GM21528 (cell line): ENCODE measurements around the gene VPS13D.

Experiments used
- ATAC-seq: cut with Tn5 transposase; IDR thresholded peaks from one replicate; pipeline ENCODE4 v1.9.1; 2021; ENCODE audit warnings: mild to moderate bottlenecking, moderate library complexity; ENCODE audit not compliant: unreplicated experiment, low FRiP score

The VPS13D gene, protein sequence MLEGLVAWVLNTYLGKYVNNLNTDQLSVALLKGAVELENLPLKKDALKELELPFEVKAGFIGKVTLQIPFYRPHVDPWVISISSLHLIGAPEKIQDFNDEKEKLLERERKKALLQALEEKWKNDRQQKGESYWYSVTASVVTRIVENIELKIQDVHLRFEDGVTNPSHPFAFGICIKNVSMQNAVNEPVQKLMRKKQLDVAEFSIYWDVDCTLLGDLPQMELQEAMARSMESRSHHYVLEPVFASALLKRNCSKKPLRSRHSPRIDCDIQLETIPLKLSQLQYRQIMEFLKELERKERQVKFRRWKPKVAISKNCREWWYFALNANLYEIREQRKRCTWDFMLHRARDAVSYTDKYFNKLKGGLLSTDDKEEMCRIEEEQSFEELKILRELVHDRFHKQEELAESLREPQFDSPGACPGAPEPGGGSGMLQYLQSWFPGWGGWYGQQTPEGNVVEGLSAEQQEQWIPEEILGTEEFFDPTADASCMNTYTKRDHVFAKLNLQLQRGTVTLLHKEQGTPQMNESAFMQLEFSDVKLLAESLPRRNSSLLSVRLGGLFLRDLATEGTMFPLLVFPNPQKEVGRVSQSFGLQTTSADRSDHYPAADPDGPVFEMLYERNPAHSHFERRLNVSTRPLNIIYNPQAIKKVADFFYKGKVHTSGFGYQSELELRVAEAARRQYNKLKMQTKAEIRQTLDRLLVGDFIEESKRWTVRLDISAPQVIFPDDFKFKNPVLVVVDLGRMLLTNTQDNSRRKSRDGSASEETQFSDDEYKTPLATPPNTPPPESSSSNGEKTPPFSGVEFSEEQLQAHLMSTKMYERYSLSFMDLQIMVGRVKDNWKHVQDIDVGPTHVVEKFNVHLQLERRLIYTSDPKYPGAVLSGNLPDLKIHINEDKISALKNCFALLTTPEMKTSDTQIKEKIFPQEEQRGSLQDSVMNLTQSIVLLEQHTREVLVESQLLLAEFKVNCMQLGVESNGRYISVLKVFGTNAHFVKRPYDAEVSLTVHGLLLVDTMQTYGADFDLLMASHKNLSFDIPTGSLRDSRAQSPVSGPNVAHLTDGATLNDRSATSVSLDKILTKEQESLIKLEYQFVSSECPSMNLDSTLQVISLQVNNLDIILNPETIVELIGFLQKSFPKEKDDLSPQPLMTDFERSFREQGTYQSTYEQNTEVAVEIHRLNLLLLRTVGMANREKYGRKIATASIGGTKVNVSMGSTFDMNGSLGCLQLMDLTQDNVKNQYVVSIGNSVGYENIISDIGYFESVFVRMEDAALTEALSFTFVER (N-terminal part only)

GRCh38 chr1:12229835-12230548 is at the start of gene VPS13D:
TSS of gene VPS13D (plus strand) at chr1:12230030. CDS start at chr1:12234267, 4,237 bp downstream.
- ATAC-seq: peak; percentile 84

DNA sequence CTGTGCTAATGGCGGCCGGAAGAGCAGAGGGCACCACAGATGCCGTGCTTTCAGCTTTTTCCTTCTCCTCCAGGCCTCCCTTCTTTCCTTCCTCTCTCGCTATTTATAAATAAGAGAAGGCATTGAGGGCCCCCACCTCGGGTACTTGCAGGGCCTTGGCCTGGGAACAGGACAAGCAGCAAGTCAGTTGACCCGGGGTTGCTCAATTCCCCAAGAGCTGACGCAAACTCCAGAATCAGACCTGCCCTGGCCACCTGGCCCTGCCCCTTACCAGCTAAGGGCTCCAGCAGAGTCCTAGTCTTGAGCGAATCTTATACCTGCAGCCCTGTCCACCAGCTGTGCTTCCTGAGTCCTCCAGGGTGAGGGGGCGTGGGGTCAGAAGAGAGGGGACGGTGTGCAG is 49.5 kb upstream of the VPS13D start:
- ATAC-seq: no peak

DNA sequence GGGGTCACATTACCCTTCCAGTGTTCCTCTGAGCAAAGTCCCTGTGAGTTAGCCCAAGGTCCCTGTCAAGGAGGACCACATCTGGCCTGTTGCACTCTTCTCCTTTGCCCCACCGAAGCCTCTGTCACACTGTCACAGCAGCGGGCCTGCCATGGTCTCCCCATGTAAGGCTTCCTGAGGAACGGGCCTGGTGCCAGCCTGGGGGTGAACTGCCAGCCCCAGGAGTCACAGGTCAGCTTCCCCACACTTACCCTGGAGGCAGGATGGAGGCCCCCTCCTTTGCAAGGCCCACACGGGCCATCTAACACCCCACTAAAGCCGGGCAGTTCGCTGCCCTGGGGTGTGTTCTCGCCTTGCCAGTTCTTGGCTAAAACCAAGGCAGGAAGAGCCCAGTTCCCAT is 48.9 kb upstream of the VPS13D start:
- no peak for ATAC-seq

DNA sequence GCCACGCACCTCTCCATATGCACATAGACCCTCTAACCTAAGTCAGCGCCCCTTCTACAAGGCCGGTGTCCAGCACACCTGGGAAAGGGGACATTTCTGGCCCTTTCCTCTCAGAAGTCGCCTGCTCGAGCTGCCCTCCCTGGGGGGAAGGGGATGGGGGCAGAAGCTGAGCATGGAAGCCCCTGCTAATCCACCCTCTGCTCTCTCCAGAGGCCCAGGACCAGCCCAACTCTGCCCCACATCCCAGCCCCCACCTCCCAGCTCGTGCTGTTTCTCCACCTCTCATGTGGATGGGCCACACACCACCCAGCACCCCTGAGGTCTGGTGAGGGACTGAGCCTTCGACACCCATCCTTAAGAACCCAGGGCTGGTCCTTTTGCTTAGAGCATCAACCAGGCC is 48.3 kb upstream of the VPS13D start:
- ATAC-seq: no peak

DNA sequence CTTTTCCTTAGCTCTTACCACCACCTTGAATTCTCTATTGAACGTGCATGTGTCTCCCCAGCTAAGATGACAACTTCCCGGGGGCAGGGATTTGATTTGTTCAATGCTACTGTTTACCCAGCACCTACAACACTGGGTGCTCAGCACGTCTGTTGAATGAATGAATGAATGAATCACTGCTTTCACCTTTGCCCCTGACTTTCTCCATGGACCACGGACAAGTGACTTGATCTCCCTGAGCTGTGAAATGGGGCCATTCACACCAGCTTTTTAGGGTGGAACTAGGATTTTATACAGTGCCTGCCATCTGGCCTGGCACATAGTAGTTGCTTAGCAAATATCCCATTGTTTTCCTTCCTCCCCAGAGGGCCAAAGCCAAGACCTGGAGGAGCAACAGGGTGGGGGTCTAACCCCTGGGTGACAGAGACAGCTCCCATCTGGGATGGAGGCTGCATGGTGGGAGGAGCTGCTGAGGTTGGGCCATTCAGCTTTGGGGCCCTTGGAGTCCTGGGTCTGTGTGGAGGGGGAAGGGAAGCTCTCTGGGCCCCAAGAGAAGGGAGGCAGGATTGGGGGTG is 47.3 kb upstream of the VPS13D start:
- no peak for ATAC-seq

GRCh38 chr1:12183095-12183794 is 46.6 kb upstream of the VPS13D start:
- no peak for ATAC-seq

DNA sequence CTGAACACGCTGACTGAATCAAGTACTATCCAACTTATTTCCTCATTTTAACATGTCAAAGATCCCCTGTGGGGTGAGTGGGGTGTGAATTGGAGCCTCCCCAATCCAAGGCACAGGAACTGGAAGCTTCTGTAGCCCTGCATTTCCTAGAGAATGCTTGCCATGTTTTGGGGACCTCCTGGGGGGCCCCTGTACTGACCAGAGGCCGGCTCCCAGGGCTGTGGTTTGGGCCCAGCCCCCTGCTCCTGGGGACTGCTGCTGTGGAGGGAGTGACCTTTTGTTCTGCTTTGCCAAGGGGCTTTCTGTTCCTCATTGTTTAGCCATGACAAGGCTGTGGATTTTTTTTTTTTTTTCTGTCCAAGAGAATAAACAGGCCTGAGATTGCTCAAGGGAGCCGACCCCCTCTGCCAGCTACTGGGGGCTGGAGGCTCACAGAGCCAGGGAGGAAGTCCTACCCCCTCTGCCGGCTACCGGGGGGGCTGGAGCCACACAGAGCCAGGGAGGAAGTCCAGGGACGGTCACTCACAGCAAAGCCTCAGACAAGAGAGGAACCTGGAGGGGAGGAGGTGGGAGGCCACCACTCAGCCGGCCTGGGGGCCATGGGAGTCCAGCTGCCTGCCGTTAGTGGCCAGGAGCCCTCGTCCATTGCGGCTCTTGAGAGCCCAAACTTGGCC is 45.7 kb upstream of the VPS13D start:
- no peak for ATAC-seq

DNA sequence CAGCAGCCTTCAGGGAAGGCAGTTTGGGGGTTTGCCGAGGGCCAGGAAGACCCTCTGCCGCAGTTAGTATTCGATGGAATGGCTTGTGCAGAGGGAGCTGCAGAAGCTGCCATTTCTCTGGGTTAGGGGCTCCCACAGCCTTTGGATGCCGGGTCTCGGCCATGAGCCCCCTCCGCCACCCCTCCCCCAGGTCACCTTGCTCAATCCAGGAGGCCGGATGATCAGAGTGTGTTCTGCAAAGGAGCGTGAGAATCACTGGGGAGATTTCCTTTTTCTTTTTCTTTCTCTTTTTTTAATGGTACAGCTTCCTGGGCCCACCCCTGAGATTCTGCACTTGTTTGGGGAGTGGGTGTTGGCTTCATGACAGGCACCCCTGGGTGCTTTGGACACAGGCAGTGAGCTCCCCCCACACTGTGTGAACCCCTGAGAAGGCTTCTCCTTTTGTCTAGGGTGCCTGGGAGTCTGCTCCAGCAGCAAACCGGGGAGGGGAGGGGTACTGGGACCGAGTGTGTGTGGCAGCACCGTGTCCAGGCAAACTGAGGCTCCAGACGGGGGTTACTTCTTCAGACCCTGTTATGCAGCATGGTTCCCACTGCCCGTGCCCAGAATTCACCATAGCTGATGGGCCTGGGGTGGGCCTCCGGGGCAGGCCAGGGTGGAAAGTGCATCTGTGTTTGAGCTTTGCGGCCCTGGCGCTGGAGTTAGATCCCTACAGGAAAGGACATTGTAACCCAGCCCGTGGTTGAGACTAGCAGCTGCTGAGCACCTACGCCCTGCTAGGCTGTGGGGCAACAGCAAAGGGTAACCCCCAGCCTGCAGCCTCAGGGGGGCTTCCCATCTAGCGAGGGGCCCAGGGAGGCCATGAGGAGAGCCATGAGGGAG is 44.6 kb upstream of the VPS13D start:
- no peak for ATAC-seq

GRCh38 chr1:12185918-12186678 is 43.7 kb upstream of the VPS13D start:
- no peak for ATAC-seq

- ATAC-seq: no peak
These were observed 43.2 kb upstream of the VPS13D start for GRCh38 chr1:12186679-12186985.

DNA sequence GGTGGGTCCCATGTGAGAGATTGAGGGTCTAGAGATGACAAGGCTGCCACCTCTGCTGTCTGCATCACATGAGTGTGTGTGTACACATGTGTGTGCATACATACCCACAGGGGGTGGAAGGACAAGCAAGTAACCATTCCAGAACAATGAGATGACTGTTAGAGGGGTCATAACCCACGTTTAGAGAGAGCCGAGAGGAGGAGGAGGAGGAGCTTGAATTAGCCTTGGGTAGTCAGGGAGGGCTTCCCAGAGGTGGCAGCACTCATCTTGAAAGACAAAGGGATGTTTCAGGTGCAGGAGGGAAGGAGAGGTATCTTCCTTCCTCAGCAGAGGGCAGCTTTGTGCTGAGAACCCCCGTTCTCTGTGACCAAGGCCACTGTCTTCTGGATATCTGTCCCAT is 41.7 kb upstream of the VPS13D start:
- ATAC-seq: no peak

DNA sequence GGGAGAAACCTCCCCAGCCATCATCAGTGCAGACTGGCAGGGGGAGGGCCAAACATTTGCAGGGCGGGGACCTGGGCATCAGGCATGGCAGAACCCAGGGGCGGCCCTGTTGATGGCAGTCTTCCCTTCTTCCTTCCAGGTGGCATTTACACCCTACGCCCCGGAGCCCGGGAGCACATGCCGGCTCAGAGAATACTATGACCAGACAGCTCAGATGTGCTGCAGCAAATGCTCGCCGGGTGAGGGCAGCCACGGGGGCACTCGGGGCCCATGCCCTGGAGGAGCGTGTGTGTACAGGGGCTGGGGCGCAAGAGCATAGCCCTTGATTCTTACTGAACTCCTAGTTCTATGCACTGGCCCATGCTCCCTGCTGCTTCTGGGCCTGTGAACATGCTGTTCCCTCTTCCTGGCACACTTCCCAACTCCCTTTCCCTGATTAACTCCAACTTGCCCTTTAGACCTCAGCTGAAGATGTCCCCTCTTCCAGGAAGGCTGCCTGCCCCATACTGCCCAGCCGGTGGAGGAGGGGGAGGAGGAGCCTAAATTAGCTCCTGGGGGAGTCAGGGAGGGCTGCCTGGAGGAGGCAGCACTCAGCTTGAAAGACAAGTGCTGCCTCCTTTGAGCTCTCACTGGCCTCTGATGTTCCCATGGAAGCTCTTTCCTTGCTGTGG is 41.0 kb upstream of the VPS13D start:
- ATAC-seq: no peak

DNA sequence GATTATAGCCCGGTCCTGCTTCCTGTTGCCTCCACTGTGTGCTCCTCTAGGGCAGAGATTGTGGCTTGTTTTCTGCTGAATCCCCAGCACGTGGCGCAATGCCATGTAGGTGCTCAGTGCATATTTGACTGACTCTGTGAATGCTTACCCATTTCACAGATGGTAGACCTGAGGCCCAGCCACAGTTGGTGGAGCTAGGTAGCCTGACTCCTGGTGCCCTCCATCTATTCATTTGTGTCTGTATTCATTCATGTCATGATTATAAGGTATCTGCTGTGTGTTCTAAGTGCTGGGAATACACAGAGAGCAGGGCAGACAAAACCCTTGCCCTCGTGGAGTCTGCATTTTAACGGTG is 40.5 kb upstream of the VPS13D start:
- ATAC-seq: no peak

DNA sequence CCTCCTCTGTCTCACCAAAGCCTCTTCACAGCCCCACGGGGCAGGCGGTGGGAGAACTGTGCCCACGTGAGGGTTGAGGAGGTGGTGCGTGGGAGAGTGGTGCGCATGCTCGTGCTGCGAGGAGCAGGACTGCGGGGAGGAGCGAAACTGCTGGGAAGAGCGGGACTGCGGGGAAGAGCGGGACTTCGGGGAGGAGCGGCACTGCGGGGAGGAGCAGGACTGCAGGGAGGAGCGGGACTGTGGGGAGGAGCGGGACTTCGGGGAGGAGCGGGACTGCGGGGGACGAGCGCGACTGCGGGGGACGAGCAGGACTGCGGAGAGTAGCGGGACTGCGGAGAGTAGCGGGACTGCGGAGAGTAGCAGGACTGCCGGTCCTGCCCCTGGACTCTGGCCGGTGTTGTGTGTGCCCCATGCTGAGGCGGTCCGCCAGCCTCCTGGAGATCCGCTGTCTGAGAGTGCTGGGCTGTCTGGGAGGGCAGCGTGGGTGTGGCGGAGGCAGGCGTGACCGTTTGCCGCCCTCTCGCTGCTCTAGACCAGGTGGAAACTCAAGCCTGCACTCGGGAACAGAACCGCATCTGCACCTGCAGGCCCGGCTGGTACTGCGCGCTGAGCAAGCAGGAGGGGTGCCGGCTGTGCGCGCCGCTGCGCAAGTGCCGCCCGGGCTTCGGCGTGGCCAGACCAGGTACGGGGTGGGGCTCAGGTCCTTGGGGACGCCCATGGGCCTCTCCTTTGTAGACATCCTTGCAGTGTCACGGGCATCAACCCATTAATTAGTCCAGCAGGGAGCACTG is 38.4 kb upstream of the VPS13D start:
- no peak for ATAC-seq

DNA sequence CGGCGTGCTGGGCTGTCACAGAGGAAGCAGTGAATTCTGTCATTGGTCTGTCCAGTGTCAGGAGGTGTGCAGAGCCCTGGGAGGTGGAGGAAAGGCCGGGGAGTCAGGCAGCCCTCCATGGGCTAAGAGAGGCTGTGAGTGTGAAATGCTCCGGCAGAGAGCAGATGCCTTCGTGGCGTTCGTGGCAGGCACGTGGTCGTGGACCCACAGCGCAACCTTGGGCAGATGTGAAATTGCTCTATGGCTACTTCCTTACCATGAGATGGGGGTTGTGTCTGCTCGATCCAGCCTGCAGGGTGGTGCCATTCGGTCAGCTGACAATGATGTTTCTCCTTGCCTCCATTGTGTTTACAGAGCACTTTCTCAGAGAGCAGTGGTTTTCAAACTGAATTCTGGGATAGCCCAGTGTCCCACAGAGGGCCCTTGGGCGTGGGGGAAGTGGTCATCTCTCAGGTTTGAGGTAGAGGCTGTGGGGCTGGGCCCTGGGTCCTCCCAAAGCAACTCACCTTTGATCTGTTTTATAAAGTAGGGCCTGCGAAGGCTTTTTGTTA is 35.1 kb upstream of the VPS13D start:
- ATAC-seq: no peak

DNA sequence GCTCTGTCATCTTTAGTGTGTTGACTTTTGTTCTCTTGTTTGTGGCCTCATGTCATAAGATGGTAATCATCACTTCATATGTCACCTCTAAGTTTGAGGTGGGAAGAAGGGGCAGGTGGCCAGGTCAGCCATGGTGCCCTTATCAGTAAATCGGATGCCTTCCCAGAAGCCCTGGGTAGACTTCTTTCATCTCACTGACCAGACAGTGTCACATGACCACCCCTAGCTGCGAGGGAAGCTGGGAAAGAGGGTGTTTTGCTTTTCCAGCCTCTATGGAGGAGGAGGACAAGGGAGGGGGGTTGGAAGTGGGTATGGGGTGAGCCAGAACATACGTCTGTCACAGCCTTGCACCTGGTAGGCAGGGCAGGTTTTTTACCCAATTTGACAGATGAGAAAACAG is 34.4 kb upstream of the VPS13D start:
- ATAC-seq: no peak
